HEK293T (cell line): ENCODE data around the gene ST6GALNAC5.

Experiments
- CTCF ChIA-PET: fragments of 350-600 bp; formaldehyde crosslinking; extraction: SDS; loops from one replicate; lab custom pipeline; 2021; ENCODE audit warnings: antibody characterized with exemption, inconsistent platforms; lab: Yijun Ruan, JAX
- POLR2A ChIA-PET: fragments of 350-600 bp; formaldehyde crosslinking; extraction: SDS; loops from one replicate; lab custom pipeline; 2020; ENCODE audit warnings: antibody characterized with exemption, inconsistent platforms; lab: Yijun Ruan, JAX
- DNase-seq: peaks from one replicate; pipeline ENCODE4 v3.0.0; 2012; ENCODE audit warnings: mixed read lengths; ENCODE audit errors: extremely low spot score
- ARNT ChIP-seq: fragments of 450-650 bp; IDR thresholded peaks from 2 replicates; pipeline ENCODE4 v1.6.1; 2017; ENCODE audit warnings: mild to moderate bottlenecking
- BHLHE40 ChIP-seq: fragments of 450-650 bp; IDR thresholded peaks from 2 replicates; pipeline ENCODE4 v1.6.1; 2016; ENCODE audit warnings: mild to moderate bottlenecking, moderate library complexity, borderline replicate concordance
- CTBP1 ChIP-seq: fragments of 450-650 bp; IDR thresholded peaks from 2 replicates; pipeline ENCODE4 v1.6.1; 2016; ENCODE audit warnings: borderline replicate concordance
- ELF4 ChIP-seq: fragments of 450-650 bp; IDR thresholded peaks from 2 replicates; pipeline ENCODE4 v1.6.1; 2017; ENCODE audit warnings: antibody characterized with exemption
- FOXA1 ChIP-seq: fragments of 450-650 bp; IDR thresholded peaks from 2 replicates; pipeline ENCODE4 v1.6.1; 2016; ENCODE audit warnings: mild to moderate bottlenecking
- FOXK2 ChIP-seq: fragments of 450-650 bp; IDR thresholded peaks from 2 replicates; pipeline ENCODE4 v1.6.1; 2016; ENCODE audit warnings: mild to moderate bottlenecking
- FOXM1 ChIP-seq: fragments of 450-650 bp; IDR thresholded peaks from 2 replicates; pipeline ENCODE4 v1.6.1; 2017; ENCODE audit warnings: mild to moderate bottlenecking, borderline replicate concordance
- HDGF ChIP-seq: fragments of 450-650 bp; IDR thresholded peaks from 2 replicates; pipeline ENCODE4 v1.6.1; 2017; ENCODE audit warnings: antibody characterized with exemption, borderline replicate concordance
- L3MBTL2 ChIP-seq: fragments of 450-650 bp; conservative IDR thresholded peaks from 2 replicates; pipeline ENCODE4 v1.6.1; 2016; ENCODE audit warnings: mild to moderate bottlenecking
- LEF1 ChIP-seq: fragments of 450-650 bp; IDR thresholded peaks from 2 replicates; pipeline ENCODE4 v1.6.1; 2017; ENCODE audit warnings: mild to moderate bottlenecking, borderline replicate concordance
- NFRKB ChIP-seq: fragments of 450-650 bp; IDR thresholded peaks from 2 replicates; pipeline ENCODE4 v1.6.1; 2016; ENCODE audit warnings: mild to moderate bottlenecking, moderate library complexity
- SP1 ChIP-seq: fragments of 450-650 bp; IDR thresholded peaks from 2 replicates; pipeline ENCODE4 v1.6.1; 2017
- SUZ12 ChIP-seq: fragments of 450-650 bp; IDR thresholded peaks from 2 replicates; pipeline ENCODE4 v1.6.1; 2016; ENCODE audit warnings: mild to moderate bottlenecking
- TARDBP ChIP-seq: fragments of 450-650 bp; IDR thresholded peaks from 2 replicates; pipeline ENCODE4 v1.6.1; 2016
- ZNF384 ChIP-seq: fragments of 450-650 bp; IDR thresholded peaks from 2 replicates; pipeline ENCODE4 v1.6.1; 2016
- TF ChIP-seq, protein P1 (sequence below): fragments of 450-650 bp; IDR thresholded peaks from 2 replicates; pipeline ENCODE4 v1.6.1; 2016

Gene ST6GALNAC5

DNA sequence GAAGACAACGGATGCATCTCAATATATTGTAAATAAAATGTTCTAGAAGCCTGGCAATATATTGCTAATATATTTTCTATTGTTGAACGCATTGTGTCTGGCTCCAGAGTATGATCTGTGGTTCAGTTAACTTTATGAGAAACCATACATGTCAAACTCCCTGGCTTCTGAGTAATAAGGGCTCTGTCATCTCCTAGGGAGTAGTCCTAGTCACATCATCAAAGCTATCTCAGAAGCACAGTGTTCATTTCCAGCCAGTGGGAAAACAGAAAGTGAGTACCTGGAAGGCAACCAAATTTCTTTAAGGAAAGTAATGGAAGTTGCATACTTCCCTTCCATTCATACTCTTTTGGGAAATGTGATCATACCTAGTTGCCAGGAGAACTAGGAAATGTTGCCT lies 27.0 kb upstream of the ST6GALNAC5 start:
- POLR2A ChIA-PET = no interaction called here
- CTCF ChIA-PET = interaction anchor here (0.6 kb wide), 1 partner anchor 12 kb away, joined by 3 read pairs; no protein-coding TSS in a partner anchor
- TF ChIP-seq FOXK2 (no peak), TARDBP (no peak), FOXA1 (no peak), ELF4 (no peak), BHLHE40 (no peak), FOXM1 (no peak), ZNF384 (no peak), SP1 (no peak), NFRKB (no peak), SUZ12 (no peak), CTBP1 (no peak), L3MBTL2 (no peak), HDGF (no peak), ARNT (no peak), LEF1 (no peak)
- TF ChIP-seq, protein P1, sequence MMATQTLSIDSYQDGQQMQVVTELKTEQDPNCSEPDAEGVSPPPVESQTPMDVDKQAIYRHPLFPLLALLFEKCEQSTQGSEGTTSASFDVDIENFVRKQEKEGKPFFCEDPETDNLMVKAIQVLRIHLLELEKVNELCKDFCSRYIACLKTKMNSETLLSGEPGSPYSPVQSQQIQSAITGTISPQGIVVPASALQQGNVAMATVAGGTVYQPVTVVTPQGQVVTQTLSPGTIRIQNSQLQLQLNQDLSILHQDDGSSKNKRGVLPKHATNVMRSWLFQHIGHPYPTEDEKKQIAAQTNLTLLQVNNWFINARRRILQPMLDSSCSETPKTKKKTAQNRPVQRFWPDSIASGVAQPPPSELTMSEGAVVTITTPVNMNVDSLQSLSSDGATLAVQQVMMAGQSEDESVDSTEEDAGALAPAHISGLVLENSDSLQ = no peak
- no peak for DNase-seq

DNA sequence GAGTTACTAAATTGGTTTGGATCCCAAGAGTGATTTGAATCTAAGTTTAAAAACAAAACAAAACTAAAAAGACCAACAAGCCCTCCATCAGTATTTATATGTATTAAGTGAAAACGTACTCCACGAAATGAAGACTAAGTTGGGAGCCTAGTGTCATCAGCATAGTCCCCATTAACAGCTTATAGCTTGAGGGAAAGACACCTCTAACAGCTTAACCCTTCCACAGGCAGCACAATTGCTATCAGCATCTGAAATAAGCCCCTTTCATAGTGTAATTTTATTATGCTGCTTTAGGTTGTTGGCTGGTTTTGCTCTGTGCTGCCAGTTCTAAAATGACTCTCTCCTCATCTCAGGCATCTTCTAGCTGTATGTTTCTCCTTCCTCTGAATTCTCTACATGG lies 25.8 kb upstream of the ST6GALNAC5 start:
- ChIA-PET POLR2A (no interaction called here), CTCF (no interaction called here)

DNA sequence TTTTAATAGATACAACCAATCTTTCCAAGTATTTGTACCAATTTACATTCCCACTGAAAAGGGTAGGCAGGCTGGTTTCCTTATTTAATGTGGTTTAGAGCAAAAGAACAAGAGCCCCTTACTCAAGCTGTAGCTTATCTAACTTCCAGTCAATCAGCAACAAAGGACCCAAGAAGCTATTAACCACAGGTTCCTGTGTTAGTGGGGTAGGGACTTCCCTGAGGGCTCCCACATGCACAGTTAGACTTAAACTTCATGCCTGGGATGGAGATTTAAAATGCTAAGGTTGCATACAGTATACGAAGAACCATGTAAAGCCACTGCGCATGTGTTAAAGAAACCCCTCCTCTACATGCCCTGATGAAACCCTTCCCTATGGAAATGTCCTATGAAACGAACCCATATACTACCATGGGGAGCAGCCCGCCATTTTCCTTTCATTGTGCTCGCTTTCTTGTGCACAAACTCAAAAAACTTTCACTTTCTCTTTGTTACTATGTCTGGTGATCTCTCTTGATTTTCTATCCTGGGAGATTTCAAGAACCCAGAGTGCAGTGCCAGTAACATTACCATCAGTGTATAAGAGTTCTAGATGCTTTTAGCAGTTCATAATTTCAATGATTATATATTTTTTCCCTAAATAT lies 23.3 kb upstream of the ST6GALNAC5 start:
- POLR2A ChIA-PET = no interaction called here
- DNase-seq = no peak
- TF ChIP-seq FOXA1 (no peak), LEF1 (no peak), SUZ12 (no peak), NFRKB (no peak), L3MBTL2 (no peak)
- CTCF ChIA-PET = no interaction called here

More for the DNA sequence above, 25.8 kb upstream of the ST6GALNAC5 start:
- no peak for DNase-seq
- TF ChIP-seq HDGF (no peak), SUZ12 (no peak), FOXK2 (no peak), SP1 (no peak), FOXA1 (no peak), CTBP1 (no peak), LEF1 (no peak), NFRKB (no peak), ARNT (no peak), ZNF384 (no peak), L3MBTL2 (no peak), TARDBP (no peak), ELF4 (no peak), BHLHE40 (no peak), FOXM1 (no peak)
- TF ChIP-seq, protein P1 = no peak

DNA sequence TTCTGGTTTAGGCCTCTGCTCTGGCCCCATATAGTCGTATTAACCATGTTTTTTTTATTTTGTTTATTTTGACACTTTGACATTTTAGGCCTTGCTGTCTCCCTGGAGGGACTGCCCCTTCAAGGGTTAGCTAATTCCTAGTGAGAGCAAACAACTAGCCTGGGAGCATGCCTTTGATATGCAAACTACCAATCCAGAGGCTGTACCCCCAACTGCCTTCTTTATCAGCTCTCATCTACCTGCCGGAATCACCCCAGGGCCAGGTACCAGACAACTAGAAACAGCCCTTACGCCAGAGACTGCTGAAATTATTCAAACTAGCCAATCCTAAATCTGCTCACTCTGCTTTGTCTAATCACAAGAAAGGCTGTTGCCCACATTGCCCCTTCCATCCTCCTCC lies 13.0 kb upstream of the ST6GALNAC5 start:
- TF ChIP-seq FOXK2 = no peak
- TF ChIP-seq TARDBP = no peak
- TF ChIP-seq FOXA1 = no peak
- no peak for TF ChIP-seq ARNT
- no peak for TF ChIP-seq NFRKB
- no peak for TF ChIP-seq HDGF
- ChIA-PET CTCF (no interaction called here), POLR2A (no interaction called here)
- no peak for DNase-seq

DNA sequence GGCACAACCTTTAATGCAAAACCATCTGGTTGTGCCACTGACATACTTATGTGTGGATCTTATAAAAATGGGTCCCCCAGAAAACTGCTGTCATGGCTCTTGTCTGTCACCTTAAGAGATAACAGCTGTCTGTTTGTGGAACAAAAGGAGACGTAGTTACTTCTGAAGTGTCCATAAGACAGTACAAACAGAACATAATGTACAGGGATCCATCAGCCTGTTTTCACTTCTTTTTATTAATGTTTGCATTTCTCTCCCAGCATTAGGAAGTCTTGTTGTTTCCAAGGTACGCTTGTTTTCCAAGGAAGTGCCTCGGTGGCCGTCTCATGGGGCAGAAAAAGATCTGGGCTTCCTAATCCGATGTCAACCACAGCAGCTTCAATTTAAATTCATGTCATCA lies 11.2 kb upstream of the ST6GALNAC5 start:
- ChIA-PET POLR2A (no interaction called here), CTCF (no interaction called here)
- DNase-seq = no peak
- TF ChIP-seq ZNF384 (no peak), SP1 (no peak), ARNT (no peak), SUZ12 (no peak), CTBP1 (no peak), ELF4 (no peak), L3MBTL2 (no peak), HDGF (no peak)
- TF ChIP-seq, protein P1 = no peak

DNA sequence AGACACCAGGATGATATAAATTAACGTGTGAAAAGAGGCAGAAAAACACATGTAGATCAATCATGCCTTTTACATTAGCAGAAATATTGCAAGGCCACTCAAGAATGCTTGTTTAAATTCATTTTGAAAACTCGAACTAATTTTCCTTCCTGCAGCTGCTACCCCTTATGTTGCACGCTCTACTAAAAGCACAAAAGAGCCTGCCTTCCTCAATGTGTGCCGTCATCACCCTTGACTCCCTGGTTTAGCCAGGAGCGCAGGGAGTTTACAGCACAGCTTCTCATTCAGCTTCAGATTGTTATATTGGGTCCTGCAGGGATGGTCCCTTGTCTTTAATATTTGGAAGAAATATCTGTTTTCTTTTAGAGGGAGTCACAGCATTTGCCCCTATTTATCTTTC lies 10.1 kb upstream of the ST6GALNAC5 start:
- POLR2A ChIA-PET = no interaction called here
- CTCF ChIA-PET = no interaction called here
- no peak for TF ChIP-seq SUZ12
- TF ChIP-seq CTBP1 = no peak
- TF ChIP-seq ZNF384 = no peak
- no peak for TF ChIP-seq HDGF
- TF ChIP-seq SP1 = no peak
- TF ChIP-seq BHLHE40 = no peak
- TF ChIP-seq ARNT = no peak
- no peak for TF ChIP-seq TARDBP
- TF ChIP-seq, protein P1 = no peak
- TF ChIP-seq NFRKB = no peak
- no peak for TF ChIP-seq FOXA1
- no peak for TF ChIP-seq LEF1
- DNase-seq = no peak
